Kidney epithelial cell (primary cell): ENCODE results near the gene CBFA2T3. TPM values are rescaled to one million over a fixed set of nuclear protein-coding genes. Genes with fewer than 3 reads are reported as not detected.

Source experiments
- DNase-seq: peaks from one replicate; pipeline ENCODE4 v3.0.0-alpha.2; 2010; ENCODE audit warnings: low read depth
- H3K27me3 ChIP-seq: 2 replicates; pipeline ENCODE4 v1.6.0; 2011; ENCODE audit warnings: low read length; ENCODE audit not compliant: control insufficient read depth, insufficient read depth
- H3K36me3 ChIP-seq: 2 replicates; pipeline ENCODE4 v1.5.1; 2011; ENCODE audit warnings: low read length; ENCODE audit not compliant: control insufficient read depth, insufficient read depth
- H3K4me3 ChIP-seq: 2 replicates; pipeline ENCODE4 v1.5.1; 2011; ENCODE audit warnings: low read depth, mild to moderate bottlenecking, control low read depth, low read length
- CTCF ChIP-seq: IDR thresholded peaks from 2 replicates; pipeline ENCODE4 v1.5.1; 2011; ENCODE audit warnings: mild to moderate bottlenecking, moderate library complexity, low read length, control low read depth, inconsistent platforms; ENCODE audit not compliant: insufficient read depth, poor library complexity, severe bottlenecking
- total RNA-seq: library from RNA; depleted of rRNA; stranded (reverse); fragments of >200 nt; gene quantifications from 2 replicates; pipeline ENCODE4 v1.2.3, GENCODE V29; 2015

The CBFA2T3 gene
- total RNA-seq, 1 donor from 2014 or later = 0.63 TPM

- no peak overlapping the region for H3K4me3 ChIP-seq
- H3K36me3 ChIP-seq = no peaks in the 10 kb centered on the region
- DNase-seq = no peak
- TF ChIP-seq CTCF = no peak
- H3K27me3 ChIP-seq = peaks cover 14% of the 10 kb centered on the region
Observed at GRCh38 chr16:88906020-88906419, 71.0 kb downstream of the CBFA2T3 start.

GRCh38 chr16:88905563-88905962, 71.4 kb downstream of the CBFA2T3 start:
- no peak for TF ChIP-seq CTCF
- Histone ChIP-seq H3K27me3 (peaks cover 14% of the 10 kb centered on the region), H3K4me3 (no peak overlapping the region), H3K36me3 (no peaks in the 10 kb centered on the region)
- DNase-seq = no peak

DNA sequence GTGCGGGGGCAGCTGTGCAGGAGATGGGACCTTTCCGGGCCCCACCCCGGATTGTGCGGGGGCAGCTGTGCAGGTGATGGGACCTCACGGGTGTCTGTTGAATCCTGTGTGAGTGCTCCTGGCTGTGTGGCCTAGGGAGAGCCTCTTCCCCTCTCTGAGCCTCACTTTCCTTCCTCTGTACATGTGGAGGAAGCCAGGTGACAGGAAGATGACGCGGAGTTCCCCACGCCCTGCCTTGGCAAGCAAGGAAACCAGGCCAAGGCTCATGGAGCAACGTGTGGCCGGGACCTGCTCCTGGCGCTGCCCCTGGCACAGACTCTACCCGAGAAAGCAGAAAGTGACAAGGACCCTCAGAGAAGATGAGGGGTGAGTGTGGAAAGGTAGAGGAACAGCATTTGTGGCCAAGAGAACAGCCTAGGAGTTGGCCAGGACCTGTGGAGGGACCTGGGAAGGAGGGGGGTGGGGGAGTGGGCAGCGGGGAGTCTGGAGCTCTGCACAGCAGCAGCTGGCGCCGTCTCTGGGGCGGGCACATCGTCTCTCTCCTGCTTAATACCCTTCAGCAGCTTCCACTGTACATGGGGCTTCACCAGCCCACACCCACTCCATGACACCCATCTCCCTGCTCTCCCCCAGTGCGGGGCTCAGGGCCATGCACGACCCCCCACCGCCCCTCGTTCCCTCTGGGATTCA, 72.2 kb downstream of the CBFA2T3 start:
- no peak for DNase-seq
- peaks cover 12% of the 10 kb centered on the region for H3K27me3 ChIP-seq
- no peak for TF ChIP-seq CTCF

GRCh38 chr16:88903267-88903666, 73.7 kb downstream of the CBFA2T3 start:
- Histone ChIP-seq H3K36me3 (no peaks in the 10 kb centered on the region), H3K4me3 (no peak overlapping the region), H3K27me3 (peaks cover 13% of the 10 kb centered on the region)
- no peak for DNase-seq
- no peak for TF ChIP-seq CTCF

More for the DNA sequence above, 72.2 kb downstream of the CBFA2T3 start:
- Histone ChIP-seq H3K36me3 (no peaks in the 10 kb centered on the region), H3K4me3 (no peak overlapping the region)

DNA sequence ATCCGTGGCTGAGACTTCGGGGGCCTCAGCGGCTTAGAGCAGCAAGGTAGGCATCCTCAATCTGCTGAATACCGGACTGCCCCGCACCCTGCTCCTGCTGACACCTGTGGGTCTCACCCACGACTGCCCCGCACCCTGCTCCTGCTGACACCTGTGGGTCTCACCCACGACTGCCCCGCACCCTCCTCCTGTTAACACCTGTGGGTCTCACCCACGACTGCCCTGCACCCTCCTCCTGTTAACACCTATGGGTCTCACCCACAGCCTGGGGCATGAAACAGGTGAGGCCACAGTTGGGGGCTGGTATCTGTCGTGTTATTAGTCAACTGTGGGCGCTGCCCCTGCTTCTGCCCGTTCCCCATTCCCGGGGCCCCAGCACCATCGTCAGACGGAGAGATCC, 74.3 kb downstream of the CBFA2T3 start:
- no peak for TF ChIP-seq CTCF
- Histone ChIP-seq H3K36me3 (no peaks in the 10 kb centered on the region), H3K4me3 (no peak overlapping the region), H3K27me3 (peaks cover 13% of the 10 kb centered on the region)
- DNase-seq = no peak
